IMR-90 (cell line): Measurements from ENCODE around the gene GRID1. TPM values are rescaled to one million over a fixed set of nuclear protein-coding genes. Genes with fewer than 3 reads are reported as not detected.

Experiments used
- ATAC-seq: fragments of 200-7000 bp; cut with Tn5 transposase; 2 replicates; pipeline ENCODE4 v1.9.1; 2020; ENCODE audit warnings: low read depth, mild to moderate bottlenecking, moderate library complexity
- BruUV-seq: library from RNA; stranded (reverse); fragments of 400-500 nt; replicated peaks from 2 replicates; lab custom pipeline; 2021; lab: Mats Ljungman, UMichigan
- CTCF ChIA-PET: fragments of 300-600 bp; formaldehyde crosslinking; extraction: SDS; loops from one replicate; lab custom pipeline; 2021; ENCODE audit warnings: antibody characterized with exemption; lab: Yijun Ruan, JAX
- POLR2A ChIA-PET: fragments of 300-600 bp; sonication (Branson Sonifier 250); formaldehyde crosslinking; loops from one replicate; lab custom pipeline; 2022; ENCODE audit warnings: antibody characterized with exemption; ENCODE audit not compliant: unreplicated experiment; lab: Charles Lee
- DNase-seq: peaks from one replicate; pipeline ENCODE4 v3.0.0; 2013
- H2AFZ ChIP-seq: replicated peaks from 2 replicates; pipeline ENCODE3; 2013; ENCODE audit warnings: low read length, mild to moderate bottlenecking; ENCODE audit not compliant: poor library complexity
- H2AK5ac ChIP-seq: 2 replicates; pipeline ENCODE4 v1.6.1; 2013; ENCODE audit warnings: low read depth, low read length, inconsistent platforms
- H2AK9ac ChIP-seq: replicated peaks from 2 replicates; pipeline ENCODE3; 2013; ENCODE audit warnings: mild to moderate bottlenecking, low read depth, low read length, moderate library complexity; ENCODE audit not compliant: poor library complexity
- H2BK120ac ChIP-seq: 2 replicates; pipeline ENCODE4 v1.6.1; 2013; ENCODE audit warnings: low read depth, low read length, inconsistent platforms
- H2BK15ac ChIP-seq: 3 replicates; pipeline ENCODE4 v1.6.1; 2013; ENCODE audit warnings: low read depth, low read length, inconsistent platforms
- H2BK20ac ChIP-seq: 2 replicates; pipeline ENCODE4 v1.6.1; 2013; ENCODE audit warnings: low read depth, mild to moderate bottlenecking, inconsistent platforms, low read length, moderate library complexity
- H2BK5ac ChIP-seq: 2 replicates; pipeline ENCODE4 v1.6.1; 2013; ENCODE audit warnings: mild to moderate bottlenecking, low read depth, low read length, inconsistent platforms; ENCODE audit not compliant: poor library complexity, severe bottlenecking
- H3K14ac ChIP-seq: replicated peaks from 2 replicates; pipeline ENCODE4 v1.6.1; 2013; ENCODE audit warnings: low read depth, low read length, inconsistent platforms
- H3K18ac ChIP-seq: 2 replicates; pipeline ENCODE4 v1.6.1; 2013; ENCODE audit warnings: low read depth, low read length, control low read depth
- H3K23ac ChIP-seq: 2 replicates; pipeline ENCODE4 v1.6.1; 2013; ENCODE audit warnings: low read depth, low read length, inconsistent platforms
- H3K27ac ChIP-seq: 2 replicates; pipeline ENCODE4 v1.5.1; 2013; ENCODE audit warnings: mild to moderate bottlenecking, control low read depth, low read length; ENCODE audit not compliant: insufficient read depth
- H3K27me3 ChIP-seq: 2 replicates; pipeline ENCODE4 v1.6.1; 2013; ENCODE audit warnings: low read length; ENCODE audit not compliant: control insufficient read depth, insufficient read depth
- H3K36me3 ChIP-seq: 2 replicates; pipeline ENCODE4 v1.6.1; 2013; ENCODE audit warnings: low read length, mixed read lengths; ENCODE audit not compliant: control insufficient read depth, insufficient read depth
- H3K4ac ChIP-seq: 2 replicates; pipeline ENCODE4 v1.6.1; 2013; ENCODE audit warnings: low read depth, low read length, inconsistent platforms
- H3K4me1 ChIP-seq: 2 replicates; pipeline ENCODE4 v1.6.1; 2013; ENCODE audit warnings: low read length, mixed read lengths; ENCODE audit not compliant: control insufficient read depth, insufficient read depth
- H3K4me2 ChIP-seq: 2 replicates; pipeline ENCODE4 v1.6.1; 2013; ENCODE audit warnings: low read depth, mild to moderate bottlenecking, control low read depth, low read length, moderate library complexity
- H3K4me3 ChIP-seq: 2 replicates; pipeline ENCODE4 v1.5.1; 2013; ENCODE audit warnings: low read depth, mild to moderate bottlenecking, control low read depth, low read length, moderate library complexity; ENCODE audit not compliant: insufficient read depth
- H3K56ac ChIP-seq: 2 replicates; pipeline ENCODE4 v1.6.1; 2013; ENCODE audit warnings: low read length, inconsistent platforms; ENCODE audit not compliant: insufficient read depth; ENCODE audit errors: extremely low read depth
- H3K79me1 ChIP-seq, 2 experiments: 2 replicates each; pipeline ENCODE4 v1.6.1; 2013; ENCODE audit warnings: low read length in 2 of 2, inconsistent platforms in 1 of 2, low read depth in 1 of 2
- H3K9ac ChIP-seq: 2 replicates; pipeline ENCODE4 v1.6.1; 2013; ENCODE audit warnings: low read depth, low read length, control low read depth
- H3K9me1 ChIP-seq: 2 replicates; pipeline ENCODE4 v1.6.1; 2013; ENCODE audit warnings: low read length, inconsistent platforms; ENCODE audit not compliant: insufficient read depth
- H3K9me3 ChIP-seq: 2 replicates; pipeline ENCODE4 v1.6.1; 2013; ENCODE audit warnings: low read length; ENCODE audit not compliant: control insufficient read depth, insufficient read depth
- H4K20me1 ChIP-seq: 2 replicates; pipeline ENCODE4 v1.6.1; 2013; ENCODE audit warnings: low read length, inconsistent platforms; ENCODE audit not compliant: insufficient read depth
- H4K5ac ChIP-seq: 2 replicates; pipeline ENCODE4 v1.6.1; 2013; ENCODE audit warnings: mild to moderate bottlenecking, low read depth, low read length, control low read depth
- H4K8ac ChIP-seq, 2 experiments: 2 replicates each; pipeline ENCODE4 v1.6.1; 2013; ENCODE audit warnings: low read depth in 2 of 2, low read length in 2 of 2, control low read depth in 1 of 2, inconsistent platforms in 1 of 2
- H4K91ac ChIP-seq: 2 replicates; pipeline ENCODE4 v1.6.1; 2013; ENCODE audit warnings: low read depth, low read length, inconsistent platforms; ENCODE audit not compliant: insufficient read depth
- CTCF ChIP-seq: conservative IDR thresholded peaks from 2 replicates; pipeline ENCODE4 v1.5.1; 2012; ENCODE audit warnings: mild to moderate bottlenecking, low read depth, low read length, improper control_type of control experiment
- MXI1 ChIP-seq: IDR thresholded peaks from 2 replicates; pipeline ENCODE4 v1.6.1; 2012; ENCODE audit warnings: low read depth, mild to moderate bottlenecking, low read length, moderate library complexity, borderline replicate concordance
- RFX5 ChIP-seq: IDR thresholded peaks from 2 replicates; pipeline ENCODE4 v1.8.0; 2012; ENCODE audit warnings: low read depth, mild to moderate bottlenecking, low read length, moderate library complexity
- WGBS, 2 experiments: methylation state at CpG; one replicate each; pipeline versions ENCODE4 v1.1.5 to v1.1.7; 2013; ENCODE audit warnings: missing lambda C conversion rate in 2 of 2; ENCODE audit not compliant: insufficient read length in 1 of 2; ENCODE audit errors: extremely low coverage in 2 of 2; 5-methylcytosine and 5-hydroxymethylcytosine counted together
- dilution Hi-C: fragments of 300-500 bp; cut with HindIII; formaldehyde crosslinking; loops from one replicate; pipeline ENCODE4 v1.14.3; 2018; ENCODE audit warnings: low sequenced_read_pairs; ENCODE audit not compliant: unreplicated experiment
- in situ Hi-C: fragments of 300-500 bp; cut with MboI; formaldehyde crosslinking; loops from 3 replicates; pipeline ENCODE4 v1.14.3; 2019; ENCODE audit warnings: low sequenced_read_pairs, inconsistent platforms, mixed read lengths
- intact Hi-C: fragments of 100-400 bp; cut with micrococcal nuclease; formaldehyde crosslinking; loops from 2 replicates; pipeline ENCODE4 v1.10.0; 2022
- polyA plus RNA-seq, 3 experiments: library from polyadenylated mRNA; depleted of rRNA; stranded (reverse); fragments of >200 nt; gene quantifications; 2 replicates each; pipeline ENCODE4 v1.2.3, GENCODE V29; 2012; ENCODE audit warnings: low replicate concordance in 1 of 3
- total RNA-seq: library from RNA; depleted of rRNA; stranded (reverse); fragments of >200 nt; gene quantifications from 2 replicates; pipeline ENCODE4 v1.2.3, GENCODE V29; 2012

Gene GRID1
- total and polyA plus RNA-seq, 2 of the 4 experiments (the other 2 are of a cell fraction): not detected

- WGBS, 2 experiments: no CpG with 5 or more reads among the region's 4 CpGs
- no peak overlapping the region for H2AK5ac ChIP-seq
- BruUV-seq: no TSS peak
- no peak overlapping the region for H2BK5ac ChIP-seq
- POLR2A ChIA-PET: no interaction called here
- no peaks in the 10 kb centered on the region for H3K79me1 ChIP-seq
- H2AK9ac ChIP-seq: no peak overlapping the region
- no peak overlapping the region for H2BK20ac ChIP-seq
- no peak overlapping the region for H3K4me3 ChIP-seq
- no peak overlapping the region for H3K23ac ChIP-seq
- intact Hi-C loops (no loop called here), dilution Hi-C loops (no loop called here), in situ Hi-C loops (no loop called here)
- no peak overlapping the region for H4K91ac ChIP-seq
- H3K56ac ChIP-seq: no peak overlapping the region
- H2BK15ac ChIP-seq: no peak overlapping the region
- H3K4me1 ChIP-seq: no peaks in the 10 kb centered on the region
- H3K14ac ChIP-seq: no peak overlapping the region
- DNase-seq (no peak), ATAC-seq (no peak)
- H2AFZ ChIP-seq: no peak overlapping the region
- H3K9me1 ChIP-seq: no peaks in the 10 kb centered on the region
- H3K27ac ChIP-seq: no peak overlapping the region
- H4K8ac ChIP-seq: no peak overlapping the region
- H3K9me3 ChIP-seq: no peaks in the 10 kb centered on the region
- H3K4me2 ChIP-seq: no peak overlapping the region
- H2BK120ac ChIP-seq: no peak overlapping the region
- TF ChIP-seq CTCF (no peak), MXI1 (no peak), RFX5 (no peak)
- no peaks in the 10 kb centered on the region for H4K20me1 ChIP-seq
- no peak overlapping the region for H3K4ac ChIP-seq
- no peak overlapping the region for H3K9ac ChIP-seq
- no peaks in the 10 kb centered on the region for H3K27me3 ChIP-seq
- CTCF ChIA-PET: no interaction called here
- H3K36me3 ChIP-seq: no peaks in the 10 kb centered on the region
- no peak overlapping the region for H3K18ac ChIP-seq
- H4K5ac ChIP-seq: no peak overlapping the region
Measured at GRCh38 chr10:86215046-86215445, 151.5 kb downstream of the GRID1 start.
